ENCODE data around the gene GBP7. TPM values are rescaled to one million over a fixed set of nuclear protein-coding genes. Genes with fewer than 3 reads are reported as not detected.

GBP7 gene
- total RNA-seq, 4 donors from 2014 or later, result not detected

GRCh38 chr1:89206373-89206772 is 30.6 kb upstream of the GBP7 start:
- Histone ChIP-seq H3K4me1 (no peaks in the 10 kb centered on the region), H3K27ac (no peak overlapping the region), H3K9me3 (peaks cover 0 to 5% (median 0%) of the 10 kb centered on the region in 4 donors), H3K36me3 (no peaks in the 10 kb centered on the region), H3K4me3 (no peak overlapping the region), H3K27me3 (no peaks in the 10 kb centered on the region)
- no peak for DNase-seq
- TF ChIP-seq POLR2A (IDR thresholded peaks at IDR 0.05) (no peak), CTCF (IDR thresholded peaks at IDR 0.05) (no peak)

GRCh38 chr1:89203166-89203565 is 27.4 kb upstream of the GBP7 start:
- Histone ChIP-seq H3K27me3 (no peaks in the 10 kb centered on the region), H3K9me3 (peaks cover 0 to 5% (median 0%) of the 10 kb centered on the region in 4 donors), H3K36me3 (no peaks in the 10 kb centered on the region), H3K4me3 (no peak overlapping the region), H3K4me1 (peaks cover 0 to 8% (median 0%) of the 10 kb centered on the region in 4 donors), H3K27ac (no peak overlapping the region)
- no peak for TF ChIP-seq POLR2A (IDR thresholded peaks at IDR 0.05)
- TF ChIP-seq CTCF (IDR thresholded peaks at IDR 0.05), result no peak
- DNase-seq, result no peak

- H3K36me3 ChIP-seq, result no peaks in the 10 kb centered on the region
- TF ChIP-seq POLR2A (IDR thresholded peaks at IDR 0.05) (no peak), CTCF (IDR thresholded peaks at IDR 0.05) (no peak)
- DNase-seq, result peak in 1 of 3 donors; percentile 17
- H3K4me1 ChIP-seq, result peaks cover 0 to 8% (median 0%) of the 10 kb centered on the region in 4 donors
- peak overlapping the region in 1 of 4 donors; percentile 18 for H3K27ac ChIP-seq
- H3K27me3 ChIP-seq, result no peaks in the 10 kb centered on the region
- H3K4me3 ChIP-seq, result no peak overlapping the region
- peaks cover 0 to 5% (median 0%) of the 10 kb centered on the region in 4 donors for H3K9me3 ChIP-seq
Observed at GRCh38 chr1:89201106-89201794, 25.4 kb upstream of the GBP7 start.

GRCh38 chr1:89200663-89201062 is 24.9 kb upstream of the GBP7 start:
- Histone ChIP-seq H3K27me3 (no peaks in the 10 kb centered on the region), H3K9me3 (peaks cover 0 to 5% (median 0%) of the 10 kb centered on the region in 4 donors), H3K4me3 (no peak overlapping the region), H3K36me3 (no peaks in the 10 kb centered on the region), H3K27ac (peak overlapping the region in 1 of 4 donors; percentile 18), H3K4me1 (peaks cover 0 to 8% (median 0%) of the 10 kb centered on the region in 4 donors)
- TF ChIP-seq POLR2A (IDR thresholded peaks at IDR 0.05) (no peak), CTCF (IDR thresholded peaks at IDR 0.05) (no peak)
- DNase-seq, result no peak

- Histone ChIP-seq H3K9me3 (no peaks in the 10 kb centered on the region), H3K27ac (peak overlapping the region; percentile 62 to 90 (median 78)), H3K27me3 (no peaks in the 10 kb centered on the region), H3K4me3 (peak overlapping the region; percentile 48 to 81 (median 55)), H3K4me1 (peaks cover 0 to 8% (median 0%) of the 10 kb centered on the region in 4 donors), H3K36me3 (no peaks in the 10 kb centered on the region)
- TF ChIP-seq CTCF (IDR thresholded peaks at IDR 0.05) (no peak), POLR2A (IDR thresholded peaks at IDR 0.05) (no peak)
- DNase-seq, result no peak
Observed at GRCh38 chr1:89199525-89200031, 23.8 kb upstream of the GBP7 start.

All from Peyer's patch (tissue), 4 donors.